ENCODE results near the gene KLC3.

Gene KLC3

DNA sequence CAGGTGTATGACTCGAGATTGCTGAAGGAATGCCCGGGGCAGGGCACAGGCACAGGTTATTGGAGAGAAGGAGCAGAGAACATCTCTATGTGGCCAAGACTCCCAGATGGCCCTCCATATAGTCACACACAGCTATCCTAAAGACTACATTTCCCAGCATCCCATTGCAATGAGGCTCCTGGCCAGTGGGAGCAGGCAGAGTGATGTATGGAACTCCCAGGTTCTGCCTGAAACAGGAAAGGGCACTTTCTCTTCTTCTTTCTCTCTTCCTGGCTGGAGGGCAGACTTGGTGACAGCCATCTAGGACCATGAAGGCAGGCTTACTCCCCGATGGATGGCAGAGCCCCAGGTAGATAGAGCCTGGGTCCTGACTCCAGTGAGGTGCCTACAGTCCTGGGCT lies 50.8 kb downstream of the KLC3 start:
- peak; percentile 61 for FAIRE-seq
- DNase-seq (ENCODE audit: insufficient read length), result peak; percentile 27

GRCh38 chr19:45391871-45392665 lies 51.5 kb downstream of the KLC3 start:
- no peak for TF ChIP-seq TAF1 (IDR thresholded peaks at IDR 0.05; ENCODE audit: borderline replicate concordance, low read depth, low read length)
- no peak for TF ChIP-seq POLR2A (IDR thresholded peaks at IDR 0.05; ENCODE audit: low read depth, low read length)
- no peak for TF ChIP-seq POLR2AphosphoS5 (IDR thresholded peaks at IDR 0.05; ENCODE audit: low read depth, low read length)
- no peak for FAIRE-seq

More for the DNA sequence above, 50.8 kb downstream of the KLC3 start:
- TF ChIP-seq TAF1 (IDR thresholded peaks at IDR 0.05; ENCODE audit: borderline replicate concordance, low read depth, low read length), result no peak
- TF ChIP-seq POLR2AphosphoS5 (IDR thresholded peaks at IDR 0.05; ENCODE audit: low read depth, low read length), result no peak
- no peak for TF ChIP-seq POLR2A (IDR thresholded peaks at IDR 0.05; ENCODE audit: low read depth, low read length)

DNA sequence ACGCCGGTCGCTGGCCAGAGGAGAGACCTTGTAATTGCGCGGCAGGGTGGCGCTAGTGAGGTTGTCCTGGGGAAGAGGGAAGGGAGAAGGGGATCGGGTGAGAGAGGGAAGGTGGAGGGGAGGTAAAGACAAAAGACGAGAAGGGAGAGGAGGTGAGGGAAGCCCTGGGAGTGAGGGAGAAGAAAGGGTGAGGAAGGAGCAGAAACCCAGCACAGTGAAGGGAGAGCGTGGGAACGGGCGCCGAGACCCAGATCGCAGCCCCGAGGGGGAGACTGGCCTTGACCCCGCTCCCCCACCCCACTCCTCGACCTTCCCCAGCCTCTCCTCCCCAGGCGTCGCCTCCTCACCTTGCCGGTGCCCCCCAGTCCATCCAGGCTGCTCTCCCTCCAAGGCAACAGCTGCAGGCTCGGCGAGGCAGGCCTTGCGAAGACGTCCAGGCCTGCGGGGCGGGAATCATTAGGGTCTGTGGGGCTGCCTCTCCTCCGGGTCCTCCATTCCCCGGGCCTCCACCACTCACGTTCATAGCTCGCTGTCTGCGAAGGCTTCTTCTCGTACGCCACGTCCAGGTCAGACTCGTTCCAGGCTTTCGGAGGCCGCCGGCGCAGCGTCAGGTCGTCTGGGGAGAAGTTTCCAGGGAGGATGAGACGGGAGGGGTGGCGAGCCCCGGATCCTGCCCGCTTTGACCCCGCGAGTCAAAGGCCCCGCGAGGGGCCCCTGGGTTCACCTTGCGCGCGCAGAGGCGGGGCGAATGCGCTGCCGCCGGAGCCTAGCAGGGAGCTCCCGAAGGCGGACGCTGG lies 55.5 kb downstream of the KLC3 start:
- DNase-seq (ENCODE audit: insufficient read length) (peak; percentile 11), FAIRE-seq (no peak)
- no peak for TF ChIP-seq TAF1 (IDR thresholded peaks at IDR 0.05; ENCODE audit: borderline replicate concordance, low read depth, low read length)
- no peak for TF ChIP-seq POLR2AphosphoS5 (IDR thresholded peaks at IDR 0.05; ENCODE audit: low read depth, low read length)
- no peak for TF ChIP-seq POLR2A (IDR thresholded peaks at IDR 0.05; ENCODE audit: low read depth, low read length)

More at GRCh38 chr19:45391871-45392665, 51.5 kb downstream of the KLC3 start:
- peak; percentile 2 for DNase-seq (ENCODE audit: insufficient read length)

- FAIRE-seq (no peak), DNase-seq (ENCODE audit: insufficient read length) (no peak)
- TF ChIP-seq POLR2AphosphoS5 (IDR thresholded peaks at IDR 0.05; ENCODE audit: low read depth, low read length) (no peak), TAF1 (IDR thresholded peaks at IDR 0.05; ENCODE audit: borderline replicate concordance, low read depth, low read length) (no peak), POLR2A (IDR thresholded peaks at IDR 0.05; ENCODE audit: low read depth, low read length) (no peak)
Observed at GRCh38 chr19:45400192-45400591, 59.6 kb downstream of the KLC3 start.
